Activated CD4-positive, CD25-positive, alpha-beta regulatory T cell (primary cell): ENCODE measurements around the gene HTR4.
"Not testable (repeated sequence)": the region's sequence is repeated elsewhere in the genome, so short reads cannot be mapped to it uniquely, and the experiment has no call there.

Experiments
- DNase-seq, 4 experiments: peaks; one replicate each; lab custom pipeline; 2025; lab: John Stamatoyannopoulos, UW

HTR4 gene

GRCh38 chr5:148474025-148474511 lies 180.3 kb downstream of the HTR4 start:
- DNase-seq: no peak

GRCh38 chr5:148471379-148471778 lies 182.9 kb downstream of the HTR4 start:
- no peak for DNase-seq

GRCh38 chr5:148469501-148469935 lies 184.8 kb downstream of the HTR4 start:
- DNase-seq: no peak

GRCh38 chr5:148468746-148469145 lies 185.6 kb downstream of the HTR4 start:
- not testable (repeated sequence) for DNase-seq

GRCh38 chr5:148467958-148468357 lies 186.4 kb downstream of the HTR4 start:
- DNase-seq: no peak

- no peak for DNase-seq
Observed at GRCh38 chr5:148466236-148466580, 188.1 kb downstream of the HTR4 start.

GRCh38 chr5:148465381-148466235 lies 188.7 kb downstream of the HTR4 start:
- DNase-seq: no peak

GRCh38 chr5:148459669-148460068 lies 194.7 kb downstream of the HTR4 start:
- DNase-seq: no peak

GRCh38 chr5:148458036-148458888 lies 196.1 kb downstream of the HTR4 start:
- no peak for DNase-seq

GRCh38 chr5:148457183-148457620 lies 197.1 kb downstream of the HTR4 start:
- DNase-seq: no peak

- DNase-seq: no peak
Observed at GRCh38 chr5:148455185-148455584, 199.1 kb downstream of the HTR4 start.

GRCh38 chr5:148454576-148454975 lies 199.8 kb downstream of the HTR4 start:
- DNase-seq: no peak

GRCh38 chr5:148452499-148453193 lies 201.7 kb downstream of the HTR4 start:
- no peak for DNase-seq

GRCh38 chr5:148446611-148447010 lies 207.7 kb downstream of the HTR4 start:
- DNase-seq: no peak

GRCh38 chr5:148445578-148445977 lies 208.7 kb downstream of the HTR4 start:
- no peak for DNase-seq

- DNase-seq: peak in 3 of 4 experiments; percentile 2 to 17 (median 3)
Observed at GRCh38 chr5:148443998-148444397, 210.3 kb downstream of the HTR4 start.

GRCh38 chr5:148443241-148443640 lies 211.1 kb downstream of the HTR4 start:
- DNase-seq: no peak

- DNase-seq: no peak
Observed at GRCh38 chr5:148438933-148439332, 215.4 kb downstream of the HTR4 start.

- no peak for DNase-seq
Observed at GRCh38 chr5:148437249-148437648, 217.1 kb downstream of the HTR4 start.

GRCh38 chr5:148436029-148436428 lies 218.3 kb downstream of the HTR4 start:
- no peak for DNase-seq

GRCh38 chr5:148433826-148434225 lies 220.5 kb downstream of the HTR4 start:
- DNase-seq: no peak
